ENCODE data around the gene TMEM179. TPM values are rescaled to one million over a fixed set of nuclear protein-coding genes. Genes with fewer than 3 reads are reported as not detected.

TMEM179 gene
- total and polyA plus RNA-seq, 2 donors (not counting 3 experiments of a cell fraction or from before 2014, with no cell fraction given), result 0.14 TPM; not detected in 1

DNA sequence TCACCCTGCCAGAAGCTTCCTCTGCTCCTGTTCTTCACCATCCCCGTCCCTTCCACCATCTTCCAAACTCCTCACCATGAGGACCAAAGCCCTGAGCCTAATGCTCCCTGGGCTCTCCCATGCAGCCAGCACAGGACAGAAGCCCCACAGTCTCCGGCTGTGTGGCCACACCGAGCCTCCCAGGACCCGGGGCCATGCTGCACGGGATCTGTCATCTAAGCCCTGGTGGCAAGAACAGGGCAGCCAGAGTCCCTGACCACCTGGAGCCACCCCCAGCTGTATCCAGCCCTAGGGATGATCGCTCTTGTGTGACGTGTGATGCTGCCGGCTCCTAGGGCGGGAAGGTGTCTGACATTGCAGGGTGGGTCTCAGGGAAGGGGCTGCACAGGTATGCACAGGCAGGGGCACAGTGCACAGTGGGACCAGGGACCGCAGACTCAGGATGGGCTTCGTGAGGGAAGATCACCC, 8.1 kb downstream of the TMEM179 start:
- FAIRE-seq (no peak), DNase-seq (ENCODE audit: low read depth, low spot score) (no peak)
- no TSS peak for BruUV-seq (replicated peaks)
- ChIA-PET POLR2A (no interaction called here), CTCF (no interaction called here)
- no peaks in the 10 kb centered on the region for H3K79me2 ChIP-seq (ENCODE audit: control insufficient read depth, insufficient read depth, low read length)
- H3K27ac ChIP-seq (ENCODE audit: insufficient read depth, low read depth, low read length), result no peak overlapping the region
- no peak overlapping the region for H3K4me3 ChIP-seq (replicated peaks in 1 of 3; ENCODE audit: insufficient read depth in 1 of 3, low read depth in 1 of 3, low read length in 3 of 3)
- H3K9me1 ChIP-seq (replicated peaks; ENCODE audit: control insufficient read depth, extremely low read depth, insufficient read depth, low read length), result no peaks in the 10 kb centered on the region
- H3K4me2 ChIP-seq (ENCODE audit: insufficient read depth, low read length), result no peak overlapping the region
- H3K9ac ChIP-seq (replicated peaks; ENCODE audit: extremely low read depth, insufficient read depth, low read length), result no peak overlapping the region
- H4K20me1 ChIP-seq (replicated peaks; ENCODE audit: control insufficient read depth, extremely low read depth, insufficient read depth, low read length), result no peaks in the 10 kb centered on the region
- no peaks in the 10 kb centered on the region for H3K36me3 ChIP-seq (ENCODE audit: control insufficient read depth in 2 of 2, extremely low read depth in 1 of 2, insufficient read depth in 2 of 2, low read length in 2 of 2)
- no peaks in the 10 kb centered on the region for H3K4me1 ChIP-seq (ENCODE audit: control insufficient read depth, extremely low read depth, insufficient read depth, low read length)
- H3K9me3 ChIP-seq (replicated peaks; ENCODE audit: control insufficient read depth, insufficient read depth, low read length), result no peaks in the 10 kb centered on the region
- dilution Hi-C loops (cut with MboI; ENCODE audit: extremely low pct_ligation_motif_present, low sequenced_read_pairs) (no loop called here), intact Hi-C loops (cut with micrococcal nuclease) (no loop called here)
- no peak overlapping the region for H2AFZ ChIP-seq (ENCODE audit: low read depth, low read length)
- H3K27me3 ChIP-seq (ENCODE audit: control insufficient read depth in 2 of 2, insufficient read depth in 2 of 2, low read length in 2 of 2), result no peaks in the 10 kb centered on the region
- no peak for TF ChIP-seq FOS (IDR thresholded peaks at IDR 0.05; ENCODE audit: borderline replicate concordance, insufficient read depth, low read length)
- TF ChIP-seq POLR2A (IDR thresholded peaks at IDR 0.05; ENCODE audit: low read depth, low read length), result no peak
- no peak for TF ChIP-seq MYC (IDR thresholded peaks at IDR 0.05; ENCODE audit: low read depth, low read length)
- TF ChIP-seq, protein P1, sequence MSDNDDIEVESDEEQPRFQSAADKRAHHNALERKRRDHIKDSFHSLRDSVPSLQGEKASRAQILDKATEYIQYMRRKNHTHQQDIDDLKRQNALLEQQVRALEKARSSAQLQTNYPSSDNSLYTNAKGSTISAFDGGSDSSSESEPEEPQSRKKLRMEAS (IDR thresholded peaks at IDR 0.05; ENCODE audit: insufficient read depth, insufficient read length), result no peak
- no peak for TF ChIP-seq POLR2AphosphoS5 (IDR thresholded peaks at IDR 0.05; ENCODE audit: insufficient read depth, low read depth, low read length)
- TF ChIP-seq CTCF (IDR thresholded peaks at IDR 0.05; ENCODE audit: extremely low read depth in 1 of 2, insufficient read depth in 1 of 2, low read depth in 1 of 2, low read length in 2 of 2), result no peak
- TF ChIP-seq EZH2 (IDR thresholded peaks at IDR 0.05; ENCODE audit: borderline replicate concordance, low read depth, low read length, severe bottlenecking), result no peak
- TF ChIP-seq GATA2 (IDR thresholded peaks at IDR 0.05; ENCODE audit: insufficient read depth, insufficient read length, low read depth, low read length), result no peak
- no peak for TF ChIP-seq JUN (IDR thresholded peaks at IDR 0.05; ENCODE audit: borderline replicate concordance, insufficient read depth, insufficient read length, low read depth)

All from endothelial cell of umbilical vein (primary cell).